ENCODE results near the gene ACOT7.
A peak's percentile ranks its signal among the peaks of the same experiment; 100 is the strongest.

The ACOT7 gene

GRCh38 chr1:6268415-6268814 lies 125.2 kb downstream of the ACOT7 start:
- H3K9me3 ChIP-seq (ENCODE audit: control insufficient read depth, low read length) = no peaks in the 10 kb centered on the region
- H3K9ac ChIP-seq (ENCODE audit: low read length) = no peak overlapping the region
- DNase-seq (ENCODE audit: low read depth) = no peak
- H3K4me1 ChIP-seq (ENCODE audit: control insufficient read depth, insufficient read depth, low read length) = peaks cover 10% of the 10 kb centered on the region
- H3K36me3 ChIP-seq (ENCODE audit: control insufficient read depth, insufficient read depth, low read length, severe bottlenecking) = no peaks in the 10 kb centered on the region
- no peaks in the 10 kb centered on the region for H3K27me3 ChIP-seq (replicated peaks; ENCODE audit: control insufficient read depth, insufficient read depth, low read length)
- H3K4me3 ChIP-seq (ENCODE audit: low read length) = no peak overlapping the region

DNA sequence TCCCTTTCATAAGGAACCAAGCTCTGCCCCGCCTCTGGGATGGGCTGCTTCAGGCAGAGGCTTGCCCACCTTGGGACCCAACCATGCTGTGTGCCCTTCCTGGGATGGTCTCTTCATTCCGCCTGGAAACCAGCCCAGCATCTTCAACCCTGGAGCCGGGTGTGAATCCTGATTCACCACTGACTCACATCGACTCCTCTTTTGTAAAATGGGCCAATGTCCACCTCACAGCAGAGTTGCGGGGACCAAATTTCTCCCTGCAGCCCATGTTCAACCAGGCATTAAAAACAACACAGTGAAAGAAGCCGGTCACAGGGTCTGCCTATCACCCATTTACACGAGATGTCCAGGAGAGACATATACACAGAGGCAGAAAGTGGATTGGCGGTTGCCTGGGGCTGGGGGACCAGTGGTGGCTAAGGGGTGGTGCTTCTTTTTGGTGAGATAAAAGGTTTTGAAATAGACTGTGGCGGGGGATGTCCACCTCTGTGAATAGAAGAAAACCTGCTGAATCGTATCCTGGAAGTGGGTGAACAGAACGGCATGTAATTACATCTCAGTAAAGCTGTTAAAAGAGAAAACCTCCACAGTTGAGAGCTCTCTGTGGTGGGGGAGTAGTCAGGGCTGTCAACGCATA lies 125.8 kb downstream of the ACOT7 start:
- no peaks in the 10 kb centered on the region for H3K36me3 ChIP-seq (ENCODE audit: control insufficient read depth, insufficient read depth, low read length, severe bottlenecking)
- DNase-seq (ENCODE audit: low read depth) = no peak
- H3K27me3 ChIP-seq (replicated peaks; ENCODE audit: control insufficient read depth, insufficient read depth, low read length) = no peaks in the 10 kb centered on the region
- H3K4me3 ChIP-seq (ENCODE audit: low read length) = no peak overlapping the region
- H3K9ac ChIP-seq (ENCODE audit: low read length) = no peak overlapping the region
- peaks cover 16% of the 10 kb centered on the region for H3K4me1 ChIP-seq (ENCODE audit: control insufficient read depth, insufficient read depth, low read length)
- no peaks in the 10 kb centered on the region for H3K9me3 ChIP-seq (ENCODE audit: control insufficient read depth, low read length)

DNA sequence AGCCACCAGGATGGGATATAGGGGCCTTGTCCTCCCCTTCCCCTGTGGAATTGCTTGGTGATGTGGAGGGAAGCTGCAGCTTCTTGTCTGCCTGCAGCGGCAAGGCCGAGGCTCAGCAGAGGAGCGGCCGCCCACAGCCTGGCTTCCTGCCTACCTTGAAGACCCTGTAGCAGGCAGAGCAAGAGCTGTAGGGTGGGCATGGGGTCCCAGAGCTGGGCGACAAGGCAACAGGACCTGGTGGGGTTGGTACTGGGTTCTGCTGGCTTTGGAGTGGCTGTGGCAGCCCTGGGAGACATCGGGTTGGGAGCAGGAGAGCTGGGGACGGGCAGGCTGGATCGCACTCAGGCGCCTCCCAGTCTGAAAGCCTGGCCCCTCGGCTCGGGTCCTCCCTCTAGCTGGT lies 126.9 kb downstream of the ACOT7 start:
- no peak overlapping the region for H3K9ac ChIP-seq (ENCODE audit: low read length)
- H3K4me1 ChIP-seq (ENCODE audit: control insufficient read depth, insufficient read depth, low read length) = peaks cover 19% of the 10 kb centered on the region
- no peaks in the 10 kb centered on the region for H3K9me3 ChIP-seq (ENCODE audit: control insufficient read depth, low read length)
- no peak for DNase-seq (ENCODE audit: low read depth)
- no peak overlapping the region for H3K4me3 ChIP-seq (ENCODE audit: low read length)
- no peaks in the 10 kb centered on the region for H3K27me3 ChIP-seq (replicated peaks; ENCODE audit: control insufficient read depth, insufficient read depth, low read length)
- no peaks in the 10 kb centered on the region for H3K36me3 ChIP-seq (ENCODE audit: control insufficient read depth, insufficient read depth, low read length, severe bottlenecking)

- H3K9ac ChIP-seq (ENCODE audit: low read length) = no peak overlapping the region
- H3K4me1 ChIP-seq (ENCODE audit: control insufficient read depth, insufficient read depth, low read length) = peaks cover 19% of the 10 kb centered on the region
- H3K9me3 ChIP-seq (ENCODE audit: control insufficient read depth, low read length) = no peaks in the 10 kb centered on the region
- H3K4me3 ChIP-seq (ENCODE audit: low read length) = no peak overlapping the region
- DNase-seq (ENCODE audit: low read depth) = no peak
- H3K36me3 ChIP-seq (ENCODE audit: control insufficient read depth, insufficient read depth, low read length, severe bottlenecking) = no peaks in the 10 kb centered on the region
- no peaks in the 10 kb centered on the region for H3K27me3 ChIP-seq (replicated peaks; ENCODE audit: control insufficient read depth, insufficient read depth, low read length)
Observed at GRCh38 chr1:6265151-6265550, 128.4 kb downstream of the ACOT7 start.

GRCh38 chr1:6263716-6264115 lies 129.9 kb downstream of the ACOT7 start:
- Histone ChIP-seq H3K36me3 (ENCODE audit: control insufficient read depth, insufficient read depth, low read length, severe bottlenecking) (no peaks in the 10 kb centered on the region), H3K9ac (ENCODE audit: low read length) (peak overlapping the region; percentile 5), H3K4me3 (ENCODE audit: low read length) (no peak overlapping the region), H3K9me3 (ENCODE audit: control insufficient read depth, low read length) (no peaks in the 10 kb centered on the region), H3K27me3 (replicated peaks; ENCODE audit: control insufficient read depth, insufficient read depth, low read length) (no peaks in the 10 kb centered on the region), H3K4me1 (ENCODE audit: control insufficient read depth, insufficient read depth, low read length) (peaks cover 26% of the 10 kb centered on the region)
- no peak for DNase-seq (ENCODE audit: low read depth)

GRCh38 chr1:6262555-6263420 lies 130.8 kb downstream of the ACOT7 start:
- Histone ChIP-seq H3K27me3 (replicated peaks; ENCODE audit: control insufficient read depth, insufficient read depth, low read length) (no peaks in the 10 kb centered on the region), H3K9ac (ENCODE audit: low read length) (peak overlapping the region; percentile 5), H3K9me3 (ENCODE audit: control insufficient read depth, low read length) (no peaks in the 10 kb centered on the region), H3K4me1 (ENCODE audit: control insufficient read depth, insufficient read depth, low read length) (peaks cover 25% of the 10 kb centered on the region), H3K4me3 (ENCODE audit: low read length) (no peak overlapping the region), H3K36me3 (ENCODE audit: control insufficient read depth, insufficient read depth, low read length, severe bottlenecking) (no peaks in the 10 kb centered on the region)
- DNase-seq (ENCODE audit: low read depth) = no peak

DNA sequence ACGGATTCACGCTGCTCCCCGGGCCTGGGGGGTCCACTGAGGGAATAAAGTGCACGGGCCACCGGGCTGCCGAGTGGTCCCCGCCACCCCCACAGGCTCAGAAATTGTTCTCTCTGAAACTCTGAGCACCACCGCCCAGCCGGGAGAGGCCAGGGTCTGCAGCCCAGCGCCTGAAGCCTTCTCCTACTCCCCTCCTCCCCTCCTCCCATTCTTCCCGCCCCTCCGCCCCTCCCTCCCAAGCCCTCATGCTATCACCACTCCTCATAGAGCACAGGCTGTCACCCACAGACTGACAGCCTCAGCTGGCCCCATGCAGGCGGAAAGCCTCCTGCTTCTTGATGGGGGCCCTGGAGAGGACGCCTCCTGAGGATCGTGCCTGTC lies 132.0 kb downstream of the ACOT7 start:
- DNase-seq (ENCODE audit: low read depth) = no peak
- Histone ChIP-seq H3K9ac (ENCODE audit: low read length) (no peak overlapping the region), H3K4me3 (ENCODE audit: low read length) (peak overlapping the region; percentile 75), H3K4me1 (ENCODE audit: control insufficient read depth, insufficient read depth, low read length) (peaks cover 28% of the 10 kb centered on the region), H3K27me3 (replicated peaks; ENCODE audit: control insufficient read depth, insufficient read depth, low read length) (no peaks in the 10 kb centered on the region), H3K9me3 (ENCODE audit: control insufficient read depth, low read length) (no peaks in the 10 kb centered on the region), H3K36me3 (ENCODE audit: control insufficient read depth, insufficient read depth, low read length, severe bottlenecking) (no peaks in the 10 kb centered on the region)

DNA sequence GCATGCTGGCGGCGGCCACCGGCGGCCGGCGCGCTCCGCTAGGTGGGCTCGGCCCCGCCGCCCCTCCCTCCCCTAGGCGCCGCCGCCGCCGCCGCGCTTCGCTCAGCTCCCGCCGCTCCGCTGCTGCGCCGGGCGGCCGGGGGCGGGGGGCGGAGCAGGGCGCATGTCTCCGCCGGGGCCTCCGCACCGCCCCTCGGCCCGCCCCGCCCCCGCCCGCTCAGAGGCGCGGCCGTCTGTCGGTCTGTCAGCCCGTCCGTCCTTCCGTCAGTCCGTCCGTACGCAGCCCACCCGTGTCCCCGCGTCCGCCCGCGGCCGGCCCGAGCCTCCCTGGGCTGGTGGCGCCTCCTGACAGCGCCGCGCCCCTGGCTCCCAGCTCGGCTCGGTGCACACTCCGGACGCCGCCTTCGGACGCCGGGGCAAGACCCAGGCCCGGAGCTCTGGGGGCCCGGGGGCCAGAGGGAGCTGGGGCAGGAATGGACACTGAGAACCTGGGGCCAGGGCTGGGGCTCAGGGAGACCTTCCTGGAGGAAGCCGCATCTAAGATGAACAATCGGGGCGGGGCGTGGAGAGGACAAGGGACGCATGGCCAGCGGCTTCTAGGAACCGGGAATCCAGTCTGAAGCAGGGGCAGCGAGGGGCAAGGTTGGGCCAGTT lies 132.5 kb downstream of the ACOT7 start, which contains the start of gene GPR153:
Gene GPR153 (minus strand): TSS at position 138 of the 654 bp plus-strand sequence. CDS start 6,193 bp downstream, outside the sequence.
- Histone ChIP-seq H3K4me1 (ENCODE audit: control insufficient read depth, insufficient read depth, low read length) (peaks cover 31% of the 10 kb centered on the region), H3K9ac (ENCODE audit: low read length) (peak within 1 kb of the TSS; percentile 73), H3K36me3 (ENCODE audit: control insufficient read depth, insufficient read depth, low read length, severe bottlenecking) (no peaks in the 10 kb centered on the region), H3K9me3 (ENCODE audit: control insufficient read depth, low read length) (no peaks in the 10 kb centered on the region), H3K27me3 (replicated peaks; ENCODE audit: control insufficient read depth, insufficient read depth, low read length) (no peaks in the 10 kb centered on the region), H3K4me3 (ENCODE audit: low read length) (peak within 1 kb of the TSS; percentile 76)
- DNase-seq (ENCODE audit: low read depth) = peak; percentile 77

GRCh38 chr1:6260433-6260934 lies 133.1 kb downstream of the ACOT7 start:
- DNase-seq (ENCODE audit: low read depth) = peak; percentile 46
- Histone ChIP-seq H3K9ac (ENCODE audit: low read length) (peak overlapping the region; percentile 73), H3K36me3 (ENCODE audit: control insufficient read depth, insufficient read depth, low read length, severe bottlenecking) (no peaks in the 10 kb centered on the region), H3K9me3 (ENCODE audit: control insufficient read depth, low read length) (no peaks in the 10 kb centered on the region), H3K27me3 (replicated peaks; ENCODE audit: control insufficient read depth, insufficient read depth, low read length) (no peaks in the 10 kb centered on the region), H3K4me1 (ENCODE audit: control insufficient read depth, insufficient read depth, low read length) (peaks cover 31% of the 10 kb centered on the region), H3K4me3 (ENCODE audit: low read length) (peak overlapping the region; percentile 76)

GRCh38 chr1:6259491-6260362 lies 133.8 kb downstream of the ACOT7 start:
- Histone ChIP-seq H3K27me3 (replicated peaks; ENCODE audit: control insufficient read depth, insufficient read depth, low read length) (no peaks in the 10 kb centered on the region), H3K9me3 (ENCODE audit: control insufficient read depth, low read length) (no peaks in the 10 kb centered on the region), H3K9ac (ENCODE audit: low read length) (peak overlapping the region; percentile 4), H3K4me3 (ENCODE audit: low read length) (peak overlapping the region; percentile 60), H3K4me1 (ENCODE audit: control insufficient read depth, insufficient read depth, low read length) (peaks cover 31% of the 10 kb centered on the region), H3K36me3 (ENCODE audit: control insufficient read depth, insufficient read depth, low read length, severe bottlenecking) (no peaks in the 10 kb centered on the region)
- peak; percentile 96 for DNase-seq (ENCODE audit: low read depth)
